BJ (cell line): Measurements from ENCODE around the gene MARVELD3. TPM values are rescaled to one million over a fixed set of nuclear protein-coding genes. Genes with fewer than 3 reads are reported as not detected.
"Not testable (repeated sequence)": the region's sequence is repeated elsewhere in the genome, so short reads cannot be mapped to it uniquely, and the experiment has no call there.

Experiments
- CTCF ChIA-PET: fragments of 350-600 bp; formaldehyde crosslinking; extraction: SDS; loops from one replicate; lab custom pipeline; 2021; ENCODE audit warnings: antibody characterized with exemption, inconsistent platforms; lab: Yijun Ruan, JAX
- POLR2A ChIA-PET: fragments of 300-600 bp; sonication (Branson Sonifier 250); formaldehyde crosslinking; extraction: SDS; loops from one replicate; lab custom pipeline; 2021; ENCODE audit warnings: antibody characterized with exemption; lab: Charles Lee
- DNase-seq: peaks from one replicate; pipeline ENCODE4 v3.0.0-alpha.2; 2011; ENCODE audit warnings: low read depth
- H3K27me3 ChIP-seq: 2 replicates; pipeline ENCODE4 v1.6.0; 2011; ENCODE audit warnings: low read length; ENCODE audit not compliant: control insufficient read depth, insufficient read depth
- H3K36me3 ChIP-seq: 2 replicates; pipeline ENCODE4 v1.5.1; 2011; ENCODE audit warnings: low read length; ENCODE audit not compliant: control insufficient read depth, insufficient read depth
- H3K4me3 ChIP-seq: 2 replicates; pipeline ENCODE4 v1.5.1; 2011; ENCODE audit warnings: low read depth, mild to moderate bottlenecking, control low read depth, low read length
- polyA plus RNA-seq: library from polyadenylated mRNA; depleted of rRNA; stranded (reverse); fragments of >200 nt; gene quantifications from 2 replicates; pipeline ENCODE4 v1.2.3, GENCODE V29; 2011
- TF ChIP-seq, protein P1 (sequence below): IDR thresholded peaks from 2 replicates; pipeline ENCODE4 v1.5.1; 2011; ENCODE audit warnings: low read depth, mild to moderate bottlenecking, control low read depth, inconsistent platforms, low read length, moderate library complexity; ENCODE audit not compliant: insufficient read depth

Gene MARVELD3
- polyA plus RNA-seq, 1 experiment = not detected

DNA sequence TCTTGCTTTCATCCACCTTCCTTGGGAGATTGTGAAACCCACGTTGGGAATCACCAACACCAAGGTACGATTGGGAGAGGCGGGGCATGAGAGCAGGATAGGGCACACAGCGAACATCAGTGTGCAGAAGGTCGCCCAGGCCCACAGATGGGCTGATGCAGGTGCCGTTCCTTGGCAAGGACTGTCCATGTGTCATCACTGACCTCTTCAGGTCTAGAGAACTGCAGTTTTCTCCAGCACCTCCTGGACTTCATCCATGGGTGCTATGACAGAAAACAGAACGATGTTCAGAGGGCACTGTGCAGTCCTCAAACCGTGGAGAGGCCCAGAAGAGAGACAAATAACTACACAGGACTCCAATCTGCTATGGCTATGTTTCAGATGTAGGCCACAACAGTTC lies 25.2 kb upstream of the MARVELD3 start:
- CTCF ChIA-PET = no interaction called here
- POLR2A ChIA-PET = no interaction called here
- TF ChIP-seq, protein P1, sequence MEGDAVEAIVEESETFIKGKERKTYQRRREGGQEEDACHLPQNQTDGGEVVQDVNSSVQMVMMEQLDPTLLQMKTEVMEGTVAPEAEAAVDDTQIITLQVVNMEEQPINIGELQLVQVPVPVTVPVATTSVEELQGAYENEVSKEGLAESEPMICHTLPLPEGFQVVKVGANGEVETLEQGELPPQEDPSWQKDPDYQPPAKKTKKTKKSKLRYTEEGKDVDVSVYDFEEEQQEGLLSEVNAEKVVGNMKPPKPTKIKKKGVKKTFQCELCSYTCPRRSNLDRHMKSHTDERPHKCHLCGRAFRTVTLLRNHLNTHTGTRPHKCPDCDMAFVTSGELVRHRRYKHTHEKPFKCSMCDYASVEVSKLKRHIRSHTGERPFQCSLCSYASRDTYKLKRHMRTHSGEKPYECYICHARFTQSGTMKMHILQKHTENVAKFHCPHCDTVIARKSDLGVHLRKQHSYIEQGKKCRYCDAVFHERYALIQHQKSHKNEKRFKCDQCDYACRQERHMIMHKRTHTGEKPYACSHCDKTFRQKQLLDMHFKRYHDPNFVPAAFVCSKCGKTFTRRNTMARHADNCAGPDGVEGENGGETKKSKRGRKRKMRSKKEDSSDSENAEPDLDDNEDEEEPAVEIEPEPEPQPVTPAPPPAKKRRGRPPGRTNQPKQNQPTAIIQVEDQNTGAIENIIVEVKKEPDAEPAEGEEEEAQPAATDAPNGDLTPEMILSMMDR = no peak

DNA sequence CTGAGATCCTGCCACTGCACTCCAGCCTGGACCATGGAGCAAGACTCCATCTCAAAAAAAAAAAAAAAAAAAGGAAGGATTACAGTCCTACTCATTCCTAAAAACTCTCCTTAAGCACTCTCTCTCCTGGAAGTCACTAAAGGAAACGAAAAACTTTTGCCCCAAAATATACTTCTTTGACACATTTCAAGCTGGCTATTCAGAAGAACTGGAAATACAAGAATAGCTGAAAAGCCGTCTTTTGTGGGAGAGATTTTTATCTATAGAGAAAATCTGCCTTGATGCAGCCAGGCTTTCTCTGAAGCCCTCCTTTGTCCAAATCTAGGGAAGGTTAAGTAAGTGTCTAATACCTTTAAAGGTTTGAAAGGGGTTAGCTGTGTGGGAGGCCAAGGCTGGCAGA lies 16.9 kb upstream of the MARVELD3 start:
- Histone ChIP-seq H3K36me3 (no peaks in the 10 kb centered on the region), H3K4me3 (no peak overlapping the region), H3K27me3 (no peaks in the 10 kb centered on the region)
- no peak for DNase-seq
- CTCF ChIA-PET = interaction anchor here (2.6 kb wide), 1 partner anchor 14 kb away, joined by 14 read pairs; no protein-coding TSS in a partner anchor
- POLR2A ChIA-PET = no interaction called here
- TF ChIP-seq, protein P1 = no peak

More for the DNA sequence above, 25.2 kb upstream of the MARVELD3 start:
- no peak for DNase-seq
- Histone ChIP-seq H3K27me3 (no peaks in the 10 kb centered on the region), H3K36me3 (no peaks in the 10 kb centered on the region), H3K4me3 (no peak overlapping the region)

DNA sequence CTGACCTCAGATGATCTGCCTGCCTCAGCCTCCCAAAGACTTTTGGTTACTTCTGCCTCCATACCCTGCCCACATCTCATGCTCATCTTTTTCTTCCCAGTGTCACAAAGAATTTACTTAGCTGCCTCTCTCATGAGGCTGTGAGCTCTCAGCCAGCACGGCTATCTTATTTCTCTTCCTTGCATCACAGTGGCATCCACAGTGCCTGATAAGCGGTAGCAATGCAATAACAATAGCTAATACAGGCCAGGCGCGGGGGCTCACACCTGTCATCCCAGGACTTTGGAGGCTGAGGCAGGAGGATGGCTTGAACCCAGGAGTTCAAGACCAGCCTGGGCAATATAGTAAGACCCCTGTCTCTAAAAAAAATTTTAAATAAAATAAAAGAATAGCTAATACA lies 15.5 kb upstream of the MARVELD3 start:
- H3K36me3 ChIP-seq = no peaks in the 10 kb centered on the region
- H3K4me3 ChIP-seq = no peak overlapping the region
- DNase-seq = no peak
- TF ChIP-seq, protein P1 = no peak
- POLR2A ChIA-PET = no interaction called here
- CTCF ChIA-PET = interaction anchor here (0.8 to 2.6 kb wide), 23 partner anchors 8 to 351 kb away, joined by 3 to 15 read pairs (median 5); no protein-coding TSS in a partner anchor
- H3K27me3 ChIP-seq = peaks cover 2% of the 10 kb centered on the region; the same call in 1 of the 2 replicates

DNA sequence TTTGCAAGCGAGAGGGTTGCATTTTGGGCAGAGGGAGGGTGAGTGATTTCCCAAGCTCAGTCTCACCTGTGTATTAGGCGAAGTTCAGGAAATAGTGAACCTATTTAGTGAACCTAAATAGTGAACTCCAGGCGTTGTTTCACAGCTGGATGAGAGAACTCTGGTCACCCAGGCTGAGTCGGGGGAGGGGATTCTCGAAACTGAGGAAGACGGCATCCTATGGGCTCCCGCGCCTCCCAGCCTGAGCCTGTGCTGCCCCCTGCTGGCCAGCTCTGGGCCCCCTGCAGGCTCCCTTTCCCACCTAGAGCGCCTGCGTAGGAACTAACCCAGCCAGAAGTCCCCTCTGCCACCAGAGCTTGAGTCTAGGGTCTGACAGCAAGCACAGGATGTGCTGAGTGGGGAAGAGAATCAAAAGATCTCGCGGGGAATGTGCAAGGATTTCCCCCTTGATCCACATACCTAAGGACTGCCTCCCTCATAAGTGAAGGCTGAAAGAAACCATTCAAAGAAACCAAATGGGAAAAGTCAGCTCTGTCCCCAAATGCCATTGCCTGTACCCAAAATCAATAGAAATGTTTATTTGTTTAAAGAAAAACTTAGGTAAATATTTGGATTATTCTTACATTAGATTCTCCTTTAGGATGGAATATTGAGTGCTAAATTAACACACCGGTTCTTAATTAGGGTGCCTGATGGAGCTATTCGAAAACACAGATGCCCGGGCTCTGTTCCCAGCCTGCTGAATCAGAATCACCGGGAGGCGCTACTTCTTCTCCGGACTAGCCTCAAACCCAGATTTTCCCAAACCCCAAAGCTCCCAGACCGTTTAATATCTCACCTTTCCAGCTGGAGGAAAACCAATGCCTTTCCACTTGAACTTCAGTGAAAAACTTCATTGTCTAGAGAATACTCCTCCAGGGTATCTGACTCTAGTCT lies 14.8 kb upstream of the MARVELD3 start:
- DNase-seq = no peak
- CTCF ChIA-PET = interaction anchor here (0.5 to 2.6 kb wide), 31 partner anchors 8 to 350 kb away, joined by 3 to 15 read pairs (median 4); no protein-coding TSS in a partner anchor
- POLR2A ChIA-PET = no interaction called here
- no peak overlapping the region for H3K4me3 ChIP-seq
- H3K27me3 ChIP-seq = peaks cover 2% of the 10 kb centered on the region; the same call in 1 of the 2 replicates
- TF ChIP-seq, protein P1 = peak; percentile 96
- no peaks in the 10 kb centered on the region for H3K36me3 ChIP-seq

DNA sequence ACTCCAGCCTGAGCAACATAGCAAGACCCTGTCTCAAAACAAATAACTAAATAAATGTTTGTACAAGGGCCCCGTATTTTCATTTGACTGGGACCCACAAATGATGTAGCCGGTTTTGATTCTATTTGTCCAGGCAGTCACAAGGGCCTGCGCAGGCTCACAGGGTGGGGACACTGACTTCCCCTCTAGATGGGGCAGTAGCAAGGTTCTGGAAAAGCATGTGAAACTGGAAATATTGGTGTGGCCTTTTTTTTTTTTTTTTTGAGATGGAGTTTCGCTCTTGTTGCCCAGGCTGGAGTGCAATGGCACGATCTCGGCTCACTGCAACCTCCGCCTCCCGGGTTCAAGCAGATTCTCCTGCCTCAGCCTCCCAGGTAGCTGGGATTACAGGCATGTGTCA lies 11.0 kb upstream of the MARVELD3 start:
- CTCF ChIA-PET = interaction anchor here (1.6 kb wide), 1 partner anchor 203 kb away, joined by 3 read pairs; no protein-coding TSS in a partner anchor
- POLR2A ChIA-PET, DNase-seq, H3K36me3 ChIP-seq, H3K4me3 ChIP-seq, H3K27me3 ChIP-seq: not testable (repeated sequence)
